Transverse colon (tissue), 4 donors: ENCODE results near the gene SERPINA1. TPM values are rescaled to one million over a fixed set of nuclear protein-coding genes. Genes with fewer than 3 reads are reported as not detected.

Source experiments
- DNase-seq: peaks from one replicate; pipeline ENCODE4 v3.0.0-alpha.2; 2019
- H3K27ac ChIP-seq, 4 donors: fragments of 200-600 bp; sonication (generic); 2 replicates each; pipeline ENCODE4 v1.5.1; 2016 to 2018; ENCODE audit warnings: inconsistent platforms in 4 of 4
- H3K27me3 ChIP-seq: fragments of 200-600 bp; sonication (generic); 2 replicates; pipeline ENCODE4 v1.5.1; 2017; ENCODE audit warnings: inconsistent platforms
- H3K36me3 ChIP-seq, 4 donors: fragments of 200-600 bp; sonication (generic); 2 replicates each; pipeline ENCODE4 v1.5.1; 2017 to 2019; ENCODE audit warnings: inconsistent platforms in 4 of 4
- H3K4me1 ChIP-seq, 4 donors: fragments of 200-600 bp; sonication (generic); 2 replicates each; pipeline ENCODE4 v1.5.1; 2017 to 2020; ENCODE audit warnings: inconsistent platforms in 4 of 4
- H3K4me3 ChIP-seq, 4 donors: fragments of 200-600 bp; sonication (generic); 1 replicate in 1 of 4; 2 replicates in 3 of 4; pipeline versions ENCODE4 v1.5.1 to v1.6.1; 2017 to 2019; ENCODE audit warnings: inconsistent platforms in 4 of 4
- H3K9me3 ChIP-seq, 2 donors: fragments of 200-600 bp; sonication (generic); 2 replicates each; pipeline ENCODE4 v1.5.1; 2017 to 2019; ENCODE audit warnings: inconsistent platforms in 2 of 2
- CTCF ChIP-seq, 5 experiments: fragments of 200-600 bp in 3 of 5; fragments of 450-650 bp in 2 of 5; sonication (generic) in 3 of 5; IDR thresholded peaks; 1 replicate in 2 of 5; 2 replicates in 3 of 5; pipeline ENCODE4 v1.5.1; 2016 to 2017; ENCODE audit warnings: antibody characterized with exemption in 5 of 5, inconsistent platforms in 3 of 5, mild to moderate bottlenecking in 2 of 5, moderate library complexity in 1 of 5
- EP300 ChIP-seq: sonication (generic); formaldehyde crosslinking; IDR thresholded peaks from one replicate; pipeline ENCODE4 v1.6.1; 2017; ENCODE audit warnings: antibody characterized with exemption, low read depth
- POLR2A ChIP-seq: fragments of 450-650 bp; IDR thresholded peaks from one replicate; pipeline ENCODE4 v1.6.1; 2016; ENCODE audit warnings: antibody characterized with exemption, mild to moderate bottlenecking, moderate library complexity
- POLR2AphosphoS5 ChIP-seq, 3 donors: sonication (generic); formaldehyde crosslinking; IDR thresholded peaks; one replicate each; pipeline ENCODE4 v1.6.1; 2016; ENCODE audit warnings: antibody characterized with exemption in 3 of 3
- WGBS, 2 donors: methylation state at CpG; one replicate each; pipeline ENCODE4 v1.1.5; 2018; ENCODE audit warnings: low coverage in 1 of 2; 5-methylcytosine and 5-hydroxymethylcytosine counted together
- in situ Hi-C, 4 donors: fragments of 200-750 bp; cut with MboI; loops; one replicate each; pipeline versions ENCODE4 v1.15.0 to v1.15.1; 2017; ENCODE audit warnings: low sequenced_read_pairs in 3 of 4, low pct_ligation_motif_present in 1 of 4, low pct_unique_long_range_greater_than_20kb in 1 of 4
- intact Hi-C: fragments of 100-400 bp; cut with DNase I; formaldehyde crosslinking; loops from one replicate; pipeline ENCODE4 v1.15.1; 2023; ENCODE audit warnings: low total_unique reads
- total RNA-seq, 4 donors: library from RNA; depleted of rRNA; stranded (reverse); fragments of >200 nt; gene quantifications; one replicate each; pipeline ENCODE4 v1.1.0, GENCODE V29; 2016

Gene SERPINA1
- total RNA-seq, 4 donors from 2014 or later = 35.2 to 107 (median 61.0) TPM

- H3K4me1 ChIP-seq = no peaks in the 10 kb centered on the region
- TF ChIP-seq EP300 (no peak), POLR2A (no peak), CTCF (IDR thresholded peaks at IDR 0.05) (no peak), POLR2AphosphoS5 (IDR thresholded peaks at IDR 0.05) (no peak)
- H3K27me3 ChIP-seq = no peaks in the 10 kb centered on the region
- H3K9me3 ChIP-seq = no peaks in the 10 kb centered on the region
- no peak overlapping the region for H3K27ac ChIP-seq
- 77% methylated on average over 12 of the region's 12 CpGs; no CpG with 5 or more reads in 1 of the 2 donors for WGBS, 2 donors
- no peak for DNase-seq
- in situ Hi-C loops (no loop called here), intact Hi-C loops (loop anchor here (1.0 kb wide), 1 partner anchor 15 kb away; no protein-coding TSS in a partner anchor)
- no peaks in the 10 kb centered on the region for H3K36me3 ChIP-seq
- no peak overlapping the region for H3K4me3 ChIP-seq
Observed at GRCh38 chr14:94363151-94363624, 25.2 kb downstream of the SERPINA1 start.

- DNase-seq = no peak
- Histone ChIP-seq H3K36me3 (no peaks in the 10 kb centered on the region), H3K27me3 (no peaks in the 10 kb centered on the region), H3K4me3 (no peak overlapping the region), H3K27ac (no peak overlapping the region), H3K9me3 (no peaks in the 10 kb centered on the region), H3K4me1 (no peaks in the 10 kb centered on the region)
- in situ Hi-C loops (no loop called here), intact Hi-C loops (loop anchor here (1.0 kb wide), 1 partner anchor 16 kb away; no protein-coding TSS in a partner anchor)
- TF ChIP-seq EP300 (no peak), POLR2AphosphoS5 (IDR thresholded peaks at IDR 0.05) (no peak), CTCF (IDR thresholded peaks at IDR 0.05) (no peak), POLR2A (no peak)
- WGBS, 2 donors = 80% methylated on average over 8 of the region's 8 CpGs; no CpG with 5 or more reads in 1 of the 2 donors
Observed at GRCh38 chr14:94362614-94363133, 25.7 kb downstream of the SERPINA1 start.

- DNase-seq = no peak
- in situ Hi-C loops (no loop called here), intact Hi-C loops (no loop called here)
- 93% methylated on average over 7 of the region's 7 CpGs; no CpG with 5 or more reads in 1 of the 2 donors for WGBS, 2 donors
- Histone ChIP-seq H3K27ac (no peak overlapping the region), H3K4me3 (no peak overlapping the region), H3K9me3 (no peaks in the 10 kb centered on the region), H3K27me3 (no peaks in the 10 kb centered on the region), H3K36me3 (no peaks in the 10 kb centered on the region), H3K4me1 (no peaks in the 10 kb centered on the region)
- TF ChIP-seq POLR2AphosphoS5 (IDR thresholded peaks at IDR 0.05) = no peak
- TF ChIP-seq POLR2A = no peak
- no peak for TF ChIP-seq CTCF (IDR thresholded peaks at IDR 0.05)
- TF ChIP-seq EP300 = no peak
Observed at GRCh38 chr14:94361682-94362081, 26.7 kb downstream of the SERPINA1 start.

GRCh38 chr14:94360945-94361565, 27.3 kb downstream of the SERPINA1 start:
- in situ Hi-C loops = no loop called here
- Histone ChIP-seq H3K27me3 (no peaks in the 10 kb centered on the region), H3K36me3 (no peaks in the 10 kb centered on the region), H3K4me3 (no peak overlapping the region), H3K4me1 (no peaks in the 10 kb centered on the region), H3K27ac (no peak overlapping the region), H3K9me3 (no peaks in the 10 kb centered on the region)
- intact Hi-C loops = no loop called here
- no peak for DNase-seq
- 44 to 67% methylated on average over 2 to 7 of the region's 7 CpGs for WGBS, 2 donors
- TF ChIP-seq CTCF (IDR thresholded peaks at IDR 0.05) (no peak), EP300 (no peak), POLR2A (no peak), POLR2AphosphoS5 (IDR thresholded peaks at IDR 0.05) (no peak)
